GM18505 (cell line): ENCODE data around the gene KIF21B.
"Not testable (repeated sequence)": the region's sequence is repeated elsewhere in the genome, so short reads cannot be mapped to it uniquely, and the experiment has no call there.

ENCODE experiments used
- ATAC-seq: cut with Tn5 transposase; IDR thresholded peaks from one replicate; pipeline ENCODE4 v1.9.1; 2021; ENCODE audit not compliant: unreplicated experiment
- POLR2A ChIP-seq: IDR thresholded peaks from 4 replicates; pipeline ENCODE4 v1.6.1; 2011; ENCODE audit warnings: borderline replicate concordance; ENCODE audit not compliant: insufficient read depth, insufficient read length; ENCODE audit errors: extremely low read depth

KIF21B gene

DNA sequence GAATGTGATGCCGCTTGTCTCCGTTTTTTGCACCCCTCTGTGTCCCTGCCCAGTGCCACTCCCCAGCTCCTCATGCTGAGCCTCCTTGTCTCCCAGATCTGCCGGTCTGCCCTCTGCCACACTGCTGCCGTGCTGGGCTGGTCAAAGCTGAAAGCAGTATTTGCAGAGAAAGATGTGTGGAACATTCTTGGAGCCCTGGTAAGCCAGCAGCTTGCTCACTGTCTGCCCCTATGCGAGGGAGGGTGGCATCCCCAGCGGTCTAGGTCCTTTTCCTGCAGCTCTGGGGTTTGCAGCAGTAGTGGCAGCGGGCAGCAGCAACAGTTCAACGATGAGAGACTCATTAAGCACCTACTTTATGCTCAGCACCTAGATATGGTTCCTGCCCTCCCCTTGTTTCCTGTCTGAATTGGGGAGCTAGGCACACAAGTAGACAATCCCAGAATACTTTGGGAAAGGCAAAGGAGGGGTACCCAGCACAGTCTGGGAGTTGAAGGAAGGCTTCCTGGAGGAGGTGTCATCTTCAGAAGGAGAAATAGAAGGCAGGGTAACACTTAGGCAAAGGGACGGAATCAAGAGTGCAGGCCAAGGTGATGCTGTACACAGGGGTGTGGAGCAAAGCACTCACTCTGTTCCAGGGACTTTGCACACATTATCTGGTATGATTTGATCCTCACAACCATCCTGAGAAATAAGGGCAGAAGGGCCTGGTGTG, 63.1 kb downstream of the KIF21B start:
- no peak for TF ChIP-seq POLR2A
- ATAC-seq = no peak

DNA sequence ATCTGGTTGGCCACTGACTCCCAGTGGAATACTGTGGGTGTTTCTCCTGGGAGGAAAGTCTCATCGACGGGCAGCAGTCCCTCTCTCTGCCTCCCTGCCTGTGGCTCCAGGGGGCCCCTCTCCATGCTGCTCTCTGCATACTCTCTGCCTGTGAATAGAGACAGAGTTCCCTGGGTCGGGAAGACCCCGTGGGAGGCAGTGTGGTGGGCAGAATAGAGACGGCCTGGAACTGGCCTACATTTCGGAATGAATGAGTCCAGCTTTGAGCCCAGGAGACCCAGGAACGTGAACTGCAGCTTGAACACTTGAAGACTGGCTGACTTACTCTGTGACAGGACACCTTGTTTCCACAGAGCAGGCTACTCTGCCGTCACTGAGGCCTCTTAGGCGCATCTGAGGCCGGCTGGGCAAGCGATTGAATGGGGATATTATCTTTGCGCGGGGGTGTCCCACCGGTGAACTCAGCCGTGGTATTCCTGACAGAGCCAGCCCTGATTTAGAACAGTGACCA, 64.0 kb downstream of the KIF21B start:
- ATAC-seq = no peak

DNA sequence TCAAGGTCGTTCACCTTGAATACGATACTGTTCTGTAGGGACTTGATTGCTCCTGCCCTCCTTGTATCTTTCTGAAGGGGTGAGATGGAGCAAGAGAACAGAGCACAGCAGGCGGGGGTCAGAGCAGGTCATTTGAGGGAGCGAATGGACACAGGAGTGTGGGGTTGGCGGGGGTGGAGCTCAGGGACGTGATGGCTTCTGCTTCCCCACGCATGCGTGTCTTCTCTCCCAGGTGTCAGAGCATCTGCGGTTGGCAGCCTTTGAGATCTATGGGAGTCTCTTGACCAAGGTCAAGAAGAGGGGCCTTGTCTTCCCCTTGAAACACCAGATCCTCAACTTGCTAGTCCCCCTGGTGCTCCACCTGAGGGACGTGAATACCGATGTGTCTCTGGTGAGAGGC, 64.9 kb downstream of the KIF21B start:
- no peak for TF ChIP-seq POLR2A
- no peak for ATAC-seq

More for the DNA sequence above, 64.0 kb downstream of the KIF21B start:
- TF ChIP-seq POLR2A = no peak

DNA sequence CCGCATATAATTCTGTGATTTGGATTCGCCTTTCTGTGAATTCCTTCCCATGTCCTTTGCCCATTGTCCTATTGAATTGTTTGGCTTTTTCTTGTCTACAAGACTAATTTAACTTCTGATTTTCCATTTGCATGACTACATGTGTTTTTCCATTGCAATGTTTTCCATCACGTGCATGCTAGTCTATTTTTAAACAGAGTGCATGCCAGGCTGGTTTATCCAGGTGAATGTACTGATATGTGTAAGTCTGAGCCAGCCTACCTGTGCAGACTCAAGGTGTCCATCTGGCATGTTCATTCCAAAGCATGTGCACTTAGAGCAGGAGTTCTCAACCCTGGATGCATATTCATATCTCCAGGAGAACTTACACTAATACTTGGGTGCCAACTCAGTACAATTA, 69.1 kb downstream of the KIF21B start:
- no peak for ATAC-seq
- no peak for TF ChIP-seq POLR2A

DNA sequence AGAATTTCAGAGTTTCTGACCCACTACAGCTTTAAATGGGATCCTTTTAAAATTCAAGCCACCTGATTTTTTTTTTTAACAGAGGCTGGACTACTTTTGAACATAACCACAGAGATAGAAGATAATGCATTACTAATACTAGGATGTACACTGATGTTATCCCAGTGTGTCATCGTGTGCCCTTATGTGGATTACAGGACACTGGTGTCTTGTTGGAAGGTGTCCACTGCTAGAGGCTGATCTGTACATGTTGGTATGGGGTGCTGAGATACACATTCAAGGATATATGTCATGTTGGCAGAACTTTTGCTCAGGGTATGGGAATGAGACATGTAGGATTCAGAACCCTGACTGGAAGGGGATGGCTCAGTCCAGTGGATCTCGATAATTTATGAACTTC, 72.5 kb downstream of the KIF21B start:
- no peak for TF ChIP-seq POLR2A

DNA sequence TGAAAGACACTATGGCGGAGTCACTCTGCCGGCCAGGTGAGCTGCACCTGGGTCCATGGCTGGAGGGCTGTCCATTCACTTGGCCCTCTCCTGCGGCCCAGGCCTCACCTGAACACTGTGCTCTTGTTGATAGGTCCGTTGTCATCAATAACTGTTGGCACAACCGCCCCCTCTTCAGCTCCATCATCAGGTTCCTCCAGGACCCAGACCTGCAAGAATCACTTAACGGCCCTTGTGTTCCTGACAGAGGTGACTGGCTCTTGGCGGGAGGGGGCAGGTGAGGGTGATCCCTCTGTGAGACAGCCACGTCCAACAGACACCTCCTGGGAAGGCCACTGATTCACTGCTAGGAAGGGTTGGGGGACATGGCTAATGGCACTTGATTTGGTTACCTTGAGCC, 73.9 kb downstream of the KIF21B start:
- no peak for TF ChIP-seq POLR2A
- no peak for ATAC-seq

More for the DNA sequence above, 72.5 kb downstream of the KIF21B start:
- ATAC-seq = no peak

DNA sequence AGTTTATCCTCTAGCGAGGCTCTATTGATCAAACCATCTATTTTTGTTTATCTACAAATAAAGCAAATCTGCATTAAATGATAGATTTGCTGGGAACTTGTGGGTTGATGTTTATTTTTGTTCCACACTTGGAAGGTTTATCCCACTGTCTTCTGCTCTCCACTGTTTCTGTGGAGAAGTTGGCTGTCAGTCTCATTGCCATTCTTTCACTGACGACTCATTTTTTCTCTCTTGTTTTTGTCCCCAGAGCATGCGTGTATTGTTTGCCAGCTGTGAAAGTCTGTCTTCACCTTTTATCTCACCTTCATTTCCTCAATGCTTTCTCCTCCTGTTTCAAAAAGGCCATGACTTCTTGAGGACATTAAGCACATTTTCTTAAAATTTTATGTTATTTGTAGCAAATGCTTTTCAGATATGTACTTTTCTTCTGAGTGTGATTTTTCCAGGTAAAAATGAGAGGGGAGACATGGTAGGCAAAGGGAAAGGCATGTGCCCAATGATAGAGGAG, 76.4 kb downstream of the KIF21B start:
- no peak for ATAC-seq
- no peak for TF ChIP-seq POLR2A

DNA sequence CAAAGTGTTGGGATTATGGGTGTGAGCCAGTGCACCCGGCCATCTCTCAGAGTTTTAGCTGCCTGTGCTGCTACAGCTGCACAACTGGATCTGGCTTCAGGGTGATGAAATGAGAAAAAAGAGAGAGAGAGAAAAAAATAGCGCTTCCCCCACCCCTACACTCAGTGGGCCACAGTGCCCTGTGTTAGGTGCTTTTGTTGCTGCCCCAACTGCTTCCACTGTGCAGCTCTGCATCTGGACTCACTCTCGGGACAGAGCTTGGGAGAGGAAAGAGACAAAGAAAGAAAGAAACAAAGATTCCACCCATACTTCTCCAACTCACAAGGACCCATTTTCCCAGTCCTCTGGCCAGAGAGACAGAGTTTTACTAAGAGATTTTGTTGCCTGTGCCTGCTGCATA, 78.4 kb downstream of the KIF21B start:
- ATAC-seq = no peak
- no peak for TF ChIP-seq POLR2A

DNA sequence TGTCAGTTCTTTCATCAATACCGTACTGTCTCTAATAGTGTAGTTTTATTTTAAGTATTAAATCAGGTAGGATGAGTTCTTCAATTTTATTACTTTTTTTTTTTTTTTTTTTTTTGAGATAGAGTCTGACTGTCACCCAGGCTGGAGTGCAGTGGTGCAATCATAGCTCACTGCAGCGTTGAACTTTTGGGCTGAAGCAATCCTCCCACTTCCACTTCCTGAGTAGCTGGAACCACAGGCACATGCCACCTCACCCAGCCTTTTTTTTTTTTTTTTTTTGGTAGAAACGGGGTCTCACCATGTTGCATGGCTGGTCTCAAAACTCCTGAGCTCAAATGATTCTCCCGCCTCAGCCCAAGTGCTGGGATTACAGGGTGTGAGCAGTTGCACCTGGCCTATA, 84.6 kb downstream of the KIF21B start:
- no peak for TF ChIP-seq POLR2A
- ATAC-seq = no peak

DNA sequence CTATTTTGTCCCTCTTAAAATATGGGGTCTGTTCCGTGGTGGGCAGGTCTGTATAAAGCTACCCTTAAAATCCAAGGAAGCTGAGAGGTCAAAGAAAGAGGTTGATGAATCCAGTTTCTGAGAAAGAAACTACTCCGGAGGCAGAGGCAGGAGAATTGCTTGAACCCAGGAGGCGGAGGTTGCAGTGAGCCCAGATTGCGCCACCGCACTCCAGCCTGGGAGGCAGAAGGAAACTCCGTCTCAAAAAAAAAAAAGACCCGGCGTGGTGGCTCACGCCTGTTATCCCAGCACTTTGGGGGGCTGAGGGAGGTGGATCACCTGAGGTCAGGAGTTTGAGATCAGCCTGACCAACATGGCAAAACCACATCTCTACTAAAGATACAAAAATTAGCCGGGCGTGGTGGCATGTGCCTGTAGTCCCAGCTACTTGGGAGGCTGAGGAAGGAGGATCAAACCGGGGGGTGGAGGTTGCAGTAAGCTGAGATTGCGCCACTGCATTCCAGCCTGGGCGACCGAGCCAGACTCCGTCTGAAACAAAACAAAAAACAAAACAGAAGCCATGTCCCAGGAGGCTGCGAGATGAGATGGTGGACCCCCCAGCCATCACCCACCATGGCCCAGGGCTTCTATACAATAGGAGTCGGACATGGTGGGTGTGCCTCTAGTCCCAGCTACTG, 88.1 kb downstream of the KIF21B start:
- not testable (repeated sequence) for ATAC-seq

DNA sequence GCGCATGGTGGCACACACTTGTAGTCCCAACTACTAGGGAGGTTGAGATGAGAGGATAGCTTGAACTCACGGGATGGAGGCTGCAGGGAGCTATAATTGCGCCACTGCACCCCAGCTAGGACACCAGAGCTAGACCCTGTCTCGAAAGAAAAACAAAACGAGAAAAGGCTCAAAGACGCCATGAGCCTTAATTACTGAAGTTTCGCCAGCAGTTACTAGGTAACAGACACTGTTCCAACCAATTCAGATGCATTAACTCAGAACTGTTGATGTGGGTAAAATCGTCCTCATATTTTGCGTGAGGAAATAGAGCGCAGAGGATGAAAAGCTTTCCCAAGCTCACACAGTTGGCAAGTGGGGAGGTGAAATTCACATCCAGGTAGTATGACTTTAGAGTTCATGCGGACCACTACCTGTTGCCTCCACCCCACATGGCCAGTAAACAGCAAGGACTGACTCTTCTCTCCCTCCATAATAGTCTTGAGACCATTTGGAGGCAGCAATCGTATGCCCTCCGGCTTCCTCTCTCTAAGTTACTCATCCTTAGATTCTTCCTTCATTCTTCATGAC, 88.8 kb downstream of the KIF21B start:
- no peak for ATAC-seq
- TF ChIP-seq POLR2A = no peak

DNA sequence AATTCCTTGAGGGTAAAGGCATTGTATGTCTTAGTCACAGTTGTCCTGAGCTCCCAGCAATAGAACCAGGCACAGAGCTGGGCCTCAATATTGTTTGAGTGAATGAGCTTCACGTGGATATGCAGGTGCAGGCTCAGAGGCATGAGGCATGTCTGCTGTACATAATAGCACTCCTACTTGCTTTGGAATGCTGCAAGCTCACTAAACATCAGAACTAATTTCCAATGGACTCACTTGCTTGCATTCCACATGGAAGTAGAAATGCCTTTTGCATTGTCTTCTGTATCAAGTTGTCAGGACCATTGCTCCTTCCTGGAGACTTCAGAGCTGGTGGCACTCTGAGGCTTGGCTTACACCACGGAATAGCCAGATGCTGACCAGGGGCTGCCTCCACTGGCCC, 91.7 kb downstream of the KIF21B start:
- TF ChIP-seq POLR2A = no peak
- no peak for ATAC-seq

DNA sequence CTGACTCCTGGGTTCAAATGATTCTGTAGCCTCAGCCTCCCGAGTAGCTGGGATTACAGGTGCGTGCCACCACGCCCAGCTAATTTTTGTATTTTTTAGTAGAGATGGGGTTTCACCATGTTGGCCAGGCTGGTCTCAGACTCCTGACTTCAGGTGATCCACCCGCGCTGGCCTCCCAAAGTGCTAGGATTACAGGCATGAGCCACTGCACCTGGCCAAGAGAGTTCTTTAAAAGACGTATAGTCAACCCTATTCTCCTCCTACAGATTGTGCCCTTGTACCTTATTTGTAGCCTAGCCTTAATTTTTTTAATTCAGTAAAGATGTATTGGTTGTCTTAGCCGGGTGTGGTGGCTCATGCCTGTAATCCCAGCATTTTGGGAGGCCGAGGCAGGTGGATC, 93.2 kb downstream of the KIF21B start:
- ATAC-seq = not testable (repeated sequence)
